ENCODE results near the gene RBMS3. TPM values are rescaled to one million over a fixed set of nuclear protein-coding genes. Genes with fewer than 3 reads are reported as not detected.
"Not testable (repeated sequence)": the region's sequence is repeated elsewhere in the genome, so short reads cannot be mapped to it uniquely, and the experiment has no call there.

RBMS3 gene
- total RNA-seq, 1 donor from 2014 or later = 23.7 TPM

- TF ChIP-seq CTCF (IDR thresholded peaks at IDR 0.05; ENCODE audit: insufficient read depth, low read length, poor library complexity, severe bottlenecking) = no peak
- H3K27me3 ChIP-seq (ENCODE audit: control insufficient read depth, insufficient read depth, low read length) = no peaks in the 10 kb centered on the region
- H3K36me3 ChIP-seq (ENCODE audit: control insufficient read depth, insufficient read depth, low read length) = no peaks in the 10 kb centered on the region
- H3K4me3 ChIP-seq (ENCODE audit: low read depth, low read length) = no peak overlapping the region
- DNase-seq (ENCODE audit: low read depth) = no peak
Observed at GRCh38 chr3:29777869-29778268, 497.0 kb downstream of the RBMS3 start.

- TF ChIP-seq CTCF (IDR thresholded peaks at IDR 0.05; ENCODE audit: insufficient read depth, low read length, poor library complexity, severe bottlenecking) = no peak
- DNase-seq (ENCODE audit: low read depth) = no peak
- no peak overlapping the region for H3K4me3 ChIP-seq (ENCODE audit: low read depth, low read length)
- H3K27me3 ChIP-seq (ENCODE audit: control insufficient read depth, insufficient read depth, low read length) = no peaks in the 10 kb centered on the region
- H3K36me3 ChIP-seq (ENCODE audit: control insufficient read depth, insufficient read depth, low read length) = no peaks in the 10 kb centered on the region
Observed at GRCh38 chr3:29789686-29790085, 508.8 kb downstream of the RBMS3 start.

- DNase-seq (ENCODE audit: low read depth) = no peak
- Histone ChIP-seq H3K4me3 (ENCODE audit: low read depth, low read length) (no peak overlapping the region), H3K36me3 (ENCODE audit: control insufficient read depth, insufficient read depth, low read length) (no peaks in the 10 kb centered on the region), H3K27me3 (ENCODE audit: control insufficient read depth, insufficient read depth, low read length) (no peaks in the 10 kb centered on the region)
- TF ChIP-seq CTCF (IDR thresholded peaks at IDR 0.05; ENCODE audit: insufficient read depth, low read length, poor library complexity, severe bottlenecking) = no peak
Observed at GRCh38 chr3:29796808-29797207, 515.9 kb downstream of the RBMS3 start.

GRCh38 chr3:29802057-29802456 lies 521.2 kb downstream of the RBMS3 start:
- no peaks in the 10 kb centered on the region for H3K27me3 ChIP-seq (ENCODE audit: control insufficient read depth, insufficient read depth, low read length)
- no peak for TF ChIP-seq CTCF (IDR thresholded peaks at IDR 0.05; ENCODE audit: insufficient read depth, low read length, poor library complexity, severe bottlenecking)
- H3K36me3 ChIP-seq (ENCODE audit: control insufficient read depth, insufficient read depth, low read length) = no peaks in the 10 kb centered on the region
- no peak for DNase-seq (ENCODE audit: low read depth)
- H3K4me3 ChIP-seq (ENCODE audit: low read depth, low read length) = no peak overlapping the region

GRCh38 chr3:29804044-29804443 lies 523.2 kb downstream of the RBMS3 start:
- no peaks in the 10 kb centered on the region for H3K27me3 ChIP-seq (ENCODE audit: control insufficient read depth, insufficient read depth, low read length)
- H3K4me3 ChIP-seq (ENCODE audit: low read depth, low read length) = no peak overlapping the region
- no peaks in the 10 kb centered on the region for H3K36me3 ChIP-seq (ENCODE audit: control insufficient read depth, insufficient read depth, low read length)
- no peak for DNase-seq (ENCODE audit: low read depth)
- no peak for TF ChIP-seq CTCF (IDR thresholded peaks at IDR 0.05; ENCODE audit: insufficient read depth, low read length, poor library complexity, severe bottlenecking)

GRCh38 chr3:29805757-29806156 lies 524.9 kb downstream of the RBMS3 start:
- no peaks in the 10 kb centered on the region for H3K36me3 ChIP-seq (ENCODE audit: control insufficient read depth, insufficient read depth, low read length)
- H3K4me3 ChIP-seq (ENCODE audit: low read depth, low read length) = no peak overlapping the region
- no peak for TF ChIP-seq CTCF (IDR thresholded peaks at IDR 0.05; ENCODE audit: insufficient read depth, low read length, poor library complexity, severe bottlenecking)
- no peak for DNase-seq (ENCODE audit: low read depth)
- no peaks in the 10 kb centered on the region for H3K27me3 ChIP-seq (ENCODE audit: control insufficient read depth, insufficient read depth, low read length)

GRCh38 chr3:29808324-29808723 lies 527.5 kb downstream of the RBMS3 start:
- not testable (repeated sequence) for DNase-seq (ENCODE audit: low read depth); H3K27me3 ChIP-seq (ENCODE audit: control insufficient read depth, insufficient read depth, low read length); H3K36me3 ChIP-seq (ENCODE audit: control insufficient read depth, insufficient read depth, low read length); H3K4me3 ChIP-seq (ENCODE audit: low read depth, low read length)
